Psoas muscle (tissue), 8 donors: ENCODE results near the gene CSTF1. TPM values are rescaled to one million over a fixed set of nuclear protein-coding genes. Genes with fewer than 3 reads are reported as not detected.

Experiments
- ATAC-seq, 4 donors: fragments of 200-7000 bp; cut with Tn5 transposase; one replicate each; pipeline ENCODE4 v1.9.1; 2020; ENCODE audit warnings: moderate library complexity in 3 of 4, mild to moderate bottlenecking in 2 of 4
- DNase-seq, 2 donors: peaks; one replicate each; pipeline ENCODE4 v3.0.0-alpha.2; 2020
- H3K27ac ChIP-seq: fragments of 200-600 bp; one replicate; pipeline ENCODE4 v1.8.0; 2022
- H3K27me3 ChIP-seq, 3 donors: fragments of 200-600 bp in 1 of 3; one replicate each; pipeline versions ENCODE4 v1.6.1 to v1.8.0; 2013 to 2022; ENCODE audit warnings: low read length in 2 of 3, mild to moderate bottlenecking in 2 of 3, moderate library complexity in 1 of 3; ENCODE audit not compliant: insufficient read depth in 3 of 3
- H3K36me3 ChIP-seq, 2 donors: fragments of 200-600 bp in 1 of 2; one replicate each; pipeline versions ENCODE4 v1.6.1 to v1.8.0; 2013 to 2022; ENCODE audit warnings: low read depth in 1 of 2, mild to moderate bottlenecking in 1 of 2, moderate library complexity in 1 of 2; ENCODE audit not compliant: insufficient read depth in 1 of 2
- H3K4me1 ChIP-seq: fragments of 200-600 bp; one replicate; pipeline ENCODE4 v1.8.0; 2022
- H3K4me3 ChIP-seq: fragments of 200-600 bp; one replicate; pipeline ENCODE4 v1.8.0; 2022; ENCODE audit warnings: mild to moderate bottlenecking
- H3K9me3 ChIP-seq: fragments of 200-600 bp; one replicate; pipeline ENCODE4 v1.8.0; 2022
- WGBS, 3 donors: extraction: QIAGEN DNeasy Blood & Tissue Kit; methylation state at CpG; one replicate each; pipeline versions ENCODE4 v1.1.6 to v1.1.7; 2013; 5-methylcytosine and 5-hydroxymethylcytosine counted together
- intact Hi-C, 2 donors: fragments of 100-400 bp; cut with DNase I; formaldehyde crosslinking; loops; one replicate each; pipeline versions ENCODE4 v1.11.0 to v1.14.2; 2022
- polyA plus RNA-seq, 3 donors: library from polyadenylated mRNA; stranded (reverse); fragments of 200-250 nt; gene quantifications; one replicate each; pipeline ENCODE4 v1.2.3, GENCODE V29; 2013
- total RNA-seq, 4 donors: library from RNA; stranded (reverse); fragmentation: NEBNext Ultra II Directional in 2 of 4; extraction: Animal tissue kit (Norgen Biotek cat#: 25700) in 2 of 4; gene quantifications; one replicate each; pipeline versions ENCODE4 v1.2.1 to v1.2.4, GENCODE V29; 2021 to 2023
- TF ChIP-seq, protein P1 (sequence below): fragments of 200-600 bp; IDR thresholded peaks from one replicate; pipeline ENCODE4 v1.8.0; 2022; ENCODE audit warnings: antibody characterized with exemption
- donor health status: healthy with polysubstance abuse.
- donor health status: DM: no; HTN: no; CAD: no; lungs with moderate emphysema.
- donor health status: Bipolar disorder and iron deficiency.
- donor health status: healthy.
- donor health status: DM: yes; HTN: yes; CAD: no.
- donor health status: DM: no; HTN: no; CAD: no.
- donor health status: DM: no; HTN: no; CAD: no.
- donor health status: DM: yes; HTN: yes; CAD: no.

Gene CSTF1
- total and polyA plus RNA-seq, 7 donors = 10.0 to 20.3 (median 16.7) TPM

DNA sequence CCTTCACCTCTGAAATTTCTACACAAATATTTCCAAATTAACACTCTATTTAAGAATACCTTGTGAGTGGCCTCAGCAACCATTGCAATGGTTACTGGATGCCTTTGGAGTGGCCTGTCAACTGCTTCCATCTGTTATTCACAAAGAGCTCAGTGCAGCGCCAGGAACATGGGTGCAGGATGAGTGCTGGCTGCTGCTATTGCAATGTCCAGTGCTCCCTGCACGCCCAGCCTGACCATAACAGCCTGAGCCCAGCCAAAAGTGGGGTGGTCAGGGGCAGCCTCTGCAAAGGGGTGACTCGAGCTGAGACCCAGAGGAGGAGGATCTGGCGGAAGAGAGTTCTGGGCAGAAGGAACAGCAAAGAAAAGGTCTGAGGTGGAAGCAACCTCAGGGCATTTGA, 38.0 kb downstream of the CSTF1 start:
- ATAC-seq (no peak), DNase-seq (no peak)
- Histone ChIP-seq H3K9me3 (no peaks in the 10 kb centered on the region), H3K4me3 (no peak overlapping the region), H3K36me3 (no peaks in the 10 kb centered on the region), H3K27me3 (no peaks in the 10 kb centered on the region), H3K27ac (no peak overlapping the region), H3K4me1 (no peaks in the 10 kb centered on the region)
- TF ChIP-seq, protein P1, sequence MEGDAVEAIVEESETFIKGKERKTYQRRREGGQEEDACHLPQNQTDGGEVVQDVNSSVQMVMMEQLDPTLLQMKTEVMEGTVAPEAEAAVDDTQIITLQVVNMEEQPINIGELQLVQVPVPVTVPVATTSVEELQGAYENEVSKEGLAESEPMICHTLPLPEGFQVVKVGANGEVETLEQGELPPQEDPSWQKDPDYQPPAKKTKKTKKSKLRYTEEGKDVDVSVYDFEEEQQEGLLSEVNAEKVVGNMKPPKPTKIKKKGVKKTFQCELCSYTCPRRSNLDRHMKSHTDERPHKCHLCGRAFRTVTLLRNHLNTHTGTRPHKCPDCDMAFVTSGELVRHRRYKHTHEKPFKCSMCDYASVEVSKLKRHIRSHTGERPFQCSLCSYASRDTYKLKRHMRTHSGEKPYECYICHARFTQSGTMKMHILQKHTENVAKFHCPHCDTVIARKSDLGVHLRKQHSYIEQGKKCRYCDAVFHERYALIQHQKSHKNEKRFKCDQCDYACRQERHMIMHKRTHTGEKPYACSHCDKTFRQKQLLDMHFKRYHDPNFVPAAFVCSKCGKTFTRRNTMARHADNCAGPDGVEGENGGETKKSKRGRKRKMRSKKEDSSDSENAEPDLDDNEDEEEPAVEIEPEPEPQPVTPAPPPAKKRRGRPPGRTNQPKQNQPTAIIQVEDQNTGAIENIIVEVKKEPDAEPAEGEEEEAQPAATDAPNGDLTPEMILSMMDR = no peak
- intact Hi-C loops = no loop called here
- WGBS, 3 donors = 57 to 67% (median 61%) methylated on average over 4 of the region's 4 CpGs

DNA sequence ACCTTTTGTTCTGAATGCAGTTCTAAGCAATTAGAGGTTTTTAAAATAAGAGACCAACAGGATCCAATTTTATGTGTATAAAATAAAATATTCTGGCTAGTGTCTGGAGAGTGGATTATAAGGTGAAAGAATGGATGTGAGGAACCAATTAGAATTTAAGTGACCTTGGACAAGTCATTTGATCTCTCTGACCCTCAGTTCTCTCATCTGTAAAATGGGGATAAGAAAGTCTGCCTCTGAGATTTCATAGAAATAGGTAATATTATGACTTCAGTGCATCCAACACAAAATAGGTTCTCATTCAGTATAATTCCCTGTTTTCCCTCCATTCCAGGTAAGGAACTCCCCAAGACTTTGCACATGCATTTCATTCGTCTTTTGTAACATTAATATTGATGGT, 38.5 kb downstream of the CSTF1 start:
- TF ChIP-seq, protein P1 = no peak
- Histone ChIP-seq H3K4me1 (no peaks in the 10 kb centered on the region), H3K27ac (no peak overlapping the region), H3K9me3 (no peaks in the 10 kb centered on the region), H3K27me3 (no peaks in the 10 kb centered on the region), H3K36me3 (no peaks in the 10 kb centered on the region), H3K4me3 (no peak overlapping the region)
- ATAC-seq = no peak
- intact Hi-C loops = no loop called here
- 81 to 83% (median 82%) methylated on average over 1 of the region's 1 CpG for WGBS, 3 donors
- DNase-seq = no peak

DNA sequence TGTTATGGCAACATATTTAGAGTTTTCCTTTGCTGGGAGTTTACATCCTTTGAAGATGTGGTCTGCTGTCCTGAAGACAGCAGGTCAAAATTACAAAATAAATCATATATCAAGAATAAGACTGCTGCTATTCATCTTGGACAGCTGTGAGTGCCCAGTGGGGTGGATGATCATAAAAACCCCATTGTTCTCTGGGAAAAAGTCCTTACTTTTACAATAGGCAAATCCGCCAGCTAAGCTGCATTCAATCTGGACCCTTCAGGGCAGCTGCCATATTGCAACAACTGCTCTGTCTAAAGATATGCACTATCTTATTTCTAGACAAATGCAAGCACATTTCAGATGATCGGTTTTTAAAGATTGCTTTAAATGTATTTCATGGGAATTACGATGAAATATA, 39.0 kb downstream of the CSTF1 start:
- Histone ChIP-seq H3K27ac (no peak overlapping the region), H3K27me3 (no peaks in the 10 kb centered on the region), H3K36me3 (no peaks in the 10 kb centered on the region), H3K9me3 (no peaks in the 10 kb centered on the region), H3K4me3 (no peak overlapping the region), H3K4me1 (no peaks in the 10 kb centered on the region)
- intact Hi-C loops = no loop called here
- TF ChIP-seq, protein P1 = no peak
- DNase-seq (no peak), ATAC-seq (no peak)
- 45 to 60% (median 52%) methylated on average over 3 of the region's 3 CpGs for WGBS, 3 donors

DNA sequence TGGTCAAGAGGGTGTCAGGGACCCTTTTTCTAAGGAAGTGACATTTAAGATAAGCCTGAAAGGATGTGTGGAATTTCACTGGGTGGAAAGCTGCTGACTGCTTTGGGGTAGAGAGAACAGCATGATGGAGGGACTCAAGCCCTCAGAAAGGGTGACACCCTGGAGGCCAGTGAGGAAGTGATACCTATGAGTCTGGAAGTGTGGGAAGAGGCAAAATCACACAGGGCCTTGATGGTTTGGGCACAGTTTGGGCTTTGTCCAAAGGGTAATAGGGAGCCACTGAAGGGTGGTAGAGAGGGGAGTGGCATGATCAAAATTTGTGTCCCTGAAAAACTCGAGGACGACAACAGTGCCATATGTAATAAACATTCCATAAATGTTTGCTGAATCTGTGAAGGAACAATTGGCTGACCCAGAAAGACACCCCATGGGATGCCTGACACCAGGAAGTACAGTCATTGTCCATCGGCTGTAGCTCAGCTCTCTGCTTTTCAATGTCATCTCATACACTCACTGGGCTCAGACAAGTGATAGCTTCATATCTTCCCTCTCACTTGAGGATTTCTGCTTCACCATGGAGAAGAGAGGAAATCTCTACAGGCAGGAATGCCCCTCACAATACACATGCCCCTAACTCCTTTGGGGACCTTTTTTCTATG, 40.9 kb downstream of the CSTF1 start:
- H3K4me1 ChIP-seq = no peaks in the 10 kb centered on the region
- no peaks in the 10 kb centered on the region for H3K36me3 ChIP-seq
- WGBS, 3 donors = 33 to 49% (median 34%) methylated on average over 3 of the region's 3 CpGs
- DNase-seq (no peak), ATAC-seq (no peak)
- intact Hi-C loops = no loop called here
- no peak overlapping the region for H3K27ac ChIP-seq
- H3K4me3 ChIP-seq = no peak overlapping the region
- no peaks in the 10 kb centered on the region for H3K27me3 ChIP-seq
- H3K9me3 ChIP-seq = no peaks in the 10 kb centered on the region
- TF ChIP-seq, protein P1 = no peak

DNA sequence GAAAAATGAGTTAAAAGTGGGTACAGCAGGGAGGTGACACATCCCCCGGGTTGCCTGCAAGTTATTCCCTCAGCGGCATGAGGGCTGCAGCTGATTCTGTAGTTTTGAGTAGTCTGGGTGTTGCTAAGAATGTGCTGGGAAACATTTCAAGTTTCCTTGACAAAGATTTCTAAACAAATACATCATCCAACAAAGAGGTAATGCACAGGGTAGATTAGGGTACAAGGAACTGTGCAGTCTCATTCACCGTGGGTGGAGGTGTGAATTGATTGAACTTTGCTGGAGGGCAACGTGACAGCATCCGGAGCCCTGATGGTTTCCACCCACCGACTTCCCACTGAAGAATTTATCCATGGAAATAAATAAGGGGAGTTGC, 41.4 kb downstream of the CSTF1 start:
- WGBS, 3 donors = 46 to 57% (median 49%) methylated on average over 6 of the region's 6 CpGs
- TF ChIP-seq, protein P1 = no peak
- Histone ChIP-seq H3K27ac (no peak overlapping the region), H3K4me3 (no peak overlapping the region), H3K9me3 (no peaks in the 10 kb centered on the region), H3K4me1 (no peaks in the 10 kb centered on the region), H3K36me3 (no peaks in the 10 kb centered on the region), H3K27me3 (no peaks in the 10 kb centered on the region)
- no peak for DNase-seq
- ATAC-seq = no peak
- intact Hi-C loops = no loop called here
